Fibroblast of lung (primary cell): ENCODE results near the gene DYNC2I2. TPM values are rescaled to one million over a fixed set of nuclear protein-coding genes. Genes with fewer than 3 reads are reported as not detected.

Experiments
- DNase-seq, 2 donors: peaks; one replicate each; pipeline versions ENCODE4 v3.0.0 to v3.0.0-alpha.2; 2010; ENCODE audit warnings: low read depth in 2 of 2
- H2AFZ ChIP-seq: 2 replicates; pipeline ENCODE4 v1.5.1; 2012; ENCODE audit warnings: low read length, control low read depth, inconsistent platforms
- H3K27ac ChIP-seq: 2 replicates; pipeline ENCODE4 v1.5.1; 2011; ENCODE audit warnings: low read length, control low read depth; ENCODE audit not compliant: insufficient read depth
- H3K27me3 ChIP-seq: 2 replicates; pipeline ENCODE4 v1.5.1; 2011; ENCODE audit warnings: mild to moderate bottlenecking, low read length; ENCODE audit not compliant: control insufficient read depth, insufficient read depth
- H3K36me3 ChIP-seq: 2 replicates; pipeline ENCODE4 v1.5.1; 2011; ENCODE audit warnings: low read length; ENCODE audit not compliant: control insufficient read depth, insufficient read depth
- H3K4me1 ChIP-seq: 2 replicates; pipeline ENCODE4 v1.5.1; 2011; ENCODE audit warnings: low read length; ENCODE audit not compliant: control insufficient read depth, insufficient read depth; ENCODE audit errors: extremely low read depth
- H3K4me2 ChIP-seq: 2 replicates; pipeline ENCODE4 v1.5.1; 2011; ENCODE audit warnings: low read length, control low read depth; ENCODE audit not compliant: insufficient read depth; ENCODE audit errors: extremely low read depth
- H3K4me3 ChIP-seq, 4 experiments: fragments of 200-600 bp in 1 of 4; sonication (generic) in 1 of 4; replicated peaks in 1 of 4; 2 replicates each; pipeline ENCODE4 v1.5.1; 2011 to 2016; ENCODE audit warnings: low read length in 4 of 4, low read depth in 3 of 4, mild to moderate bottlenecking in 3 of 4, control low read depth in 2 of 4, inconsistent platforms in 1 of 4, mixed read lengths in 1 of 4; ENCODE audit not compliant: insufficient read depth in 1 of 4; ENCODE audit errors: control extremely low read depth in 1 of 4
- H3K79me2 ChIP-seq: 2 replicates; pipeline ENCODE4 v1.5.1; 2012; ENCODE audit warnings: mild to moderate bottlenecking, low read length, inconsistent platforms; ENCODE audit not compliant: control insufficient read depth, insufficient read depth
- H3K9ac ChIP-seq: 2 replicates; pipeline ENCODE4 v1.5.1; 2011; ENCODE audit warnings: mild to moderate bottlenecking, low read length, control low read depth; ENCODE audit not compliant: insufficient read depth
- H3K9me3 ChIP-seq: 2 replicates; pipeline ENCODE4 v1.5.1; 2012; ENCODE audit warnings: low read depth, low read length; ENCODE audit not compliant: control insufficient read depth, insufficient read depth
- H4K20me1 ChIP-seq: 2 replicates; pipeline ENCODE4 v1.5.1; 2011; ENCODE audit warnings: low read length; ENCODE audit not compliant: control insufficient read depth, insufficient read depth; ENCODE audit errors: extremely low read depth
- EZH2 ChIP-seq: IDR thresholded peaks from 2 replicates; pipeline ENCODE4 v1.5.1; 2012; ENCODE audit warnings: low read length, control low read depth, mild to moderate bottlenecking; ENCODE audit errors: missing control alignments
- polyA plus RNA-seq, 2 donors: library from polyadenylated mRNA; depleted of rRNA in 1 of 2; stranded (reverse) in 1 of 2; unstranded in 1 of 2; fragments of >200 nt; gene quantifications; 2 replicates each; pipeline ENCODE4 v1.2.1, GENCODE V29; 2011 to 2012; ENCODE audit warnings: missing spikeins in 1 of 2
- total RNA-seq: library from RNA; depleted of rRNA; stranded (reverse); fragments of >200 nt; gene quantifications from 2 replicates; pipeline ENCODE4 v1.2.1, GENCODE V29; 2014
- TF ChIP-seq, protein P1 (sequence below), 2 donors: IDR thresholded peaks in 1 of 2; conservative IDR thresholded peaks in 1 of 2; 1 replicate in 1 of 2; 2 replicates in 1 of 2; pipeline ENCODE4 v1.5.1; 2011 to 2012; ENCODE audit warnings: low read length in 2 of 2, control low read depth in 1 of 2, inconsistent platforms in 1 of 2, low read depth in 1 of 2, mild to moderate bottlenecking in 1 of 2

The DYNC2I2 gene
- total and polyA plus RNA-seq, 2 donors (not counting 1 experiment from before 2014, with no cell fraction given), result 13.2 to 41.5 TPM

- Histone ChIP-seq H4K20me1 (no peaks in the 10 kb centered on the region), H3K4me1 (peaks cover 12% of the 10 kb centered on the region), H3K4me2 (peak overlapping the region; percentile 99), H2AFZ (peak overlapping the region; percentile 64), H3K9me3 (no peaks in the 10 kb centered on the region), H3K36me3 (no peaks in the 10 kb centered on the region), H3K9ac (peak overlapping the region; percentile 61), H3K27ac (peak overlapping the region; percentile 78), H3K27me3 (no peaks in the 10 kb centered on the region), H3K79me2 (peaks cover 3% of the 10 kb centered on the region), H3K4me3 (peak overlapping the region; percentile 74 to 85 (median 77))
- TF ChIP-seq EZH2, result no peak
- TF ChIP-seq, protein P1, sequence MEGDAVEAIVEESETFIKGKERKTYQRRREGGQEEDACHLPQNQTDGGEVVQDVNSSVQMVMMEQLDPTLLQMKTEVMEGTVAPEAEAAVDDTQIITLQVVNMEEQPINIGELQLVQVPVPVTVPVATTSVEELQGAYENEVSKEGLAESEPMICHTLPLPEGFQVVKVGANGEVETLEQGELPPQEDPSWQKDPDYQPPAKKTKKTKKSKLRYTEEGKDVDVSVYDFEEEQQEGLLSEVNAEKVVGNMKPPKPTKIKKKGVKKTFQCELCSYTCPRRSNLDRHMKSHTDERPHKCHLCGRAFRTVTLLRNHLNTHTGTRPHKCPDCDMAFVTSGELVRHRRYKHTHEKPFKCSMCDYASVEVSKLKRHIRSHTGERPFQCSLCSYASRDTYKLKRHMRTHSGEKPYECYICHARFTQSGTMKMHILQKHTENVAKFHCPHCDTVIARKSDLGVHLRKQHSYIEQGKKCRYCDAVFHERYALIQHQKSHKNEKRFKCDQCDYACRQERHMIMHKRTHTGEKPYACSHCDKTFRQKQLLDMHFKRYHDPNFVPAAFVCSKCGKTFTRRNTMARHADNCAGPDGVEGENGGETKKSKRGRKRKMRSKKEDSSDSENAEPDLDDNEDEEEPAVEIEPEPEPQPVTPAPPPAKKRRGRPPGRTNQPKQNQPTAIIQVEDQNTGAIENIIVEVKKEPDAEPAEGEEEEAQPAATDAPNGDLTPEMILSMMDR (conservative IDR thresholded peaks at IDR 0.05 in 1 of 2, IDR thresholded peaks at IDR 0.05 in 1 of 2; ENCODE audit: low read depth in 1 of 2, low read length in 2 of 2), result no peak
- peak; percentile 70 to 71 for DNase-seq
Observed at GRCh38 chr9:128684325-128685199, 27.9 kb upstream of the DYNC2I2 start.

DNA sequence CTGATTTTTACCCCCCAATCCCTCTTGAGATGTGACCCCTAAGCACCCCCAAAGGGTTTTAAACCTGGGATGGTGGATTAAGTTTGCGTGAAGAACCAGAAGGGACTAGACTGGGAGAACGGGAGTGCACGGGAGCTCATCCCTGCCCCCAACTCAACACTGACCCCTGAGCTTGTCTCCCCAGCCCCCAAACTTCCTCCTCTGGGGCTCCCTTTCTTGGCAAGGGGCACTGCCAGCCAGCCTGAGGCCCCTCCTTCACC, 27.3 kb upstream of the DYNC2I2 start:
- no peak for DNase-seq
- TF ChIP-seq EZH2, result no peak
- TF ChIP-seq, protein P1 (conservative IDR thresholded peaks at IDR 0.05 in 1 of 2, IDR thresholded peaks at IDR 0.05 in 1 of 2; ENCODE audit: low read depth in 1 of 2, low read length in 2 of 2), result no peak
- peak overlapping the region; percentile 64 for H2AFZ ChIP-seq
- peak overlapping the region; percentile 99 for H3K4me2 ChIP-seq
- H3K9ac ChIP-seq, result peak overlapping the region; percentile 61
- H3K9me3 ChIP-seq, result no peaks in the 10 kb centered on the region
- H3K4me3 ChIP-seq, result peak overlapping the region; percentile 74 to 85 (median 77)
- H4K20me1 ChIP-seq, result no peaks in the 10 kb centered on the region
- peak overlapping the region; percentile 78 for H3K27ac ChIP-seq
- no peaks in the 10 kb centered on the region for H3K36me3 ChIP-seq
- H3K79me2 ChIP-seq, result peaks cover 3% of the 10 kb centered on the region
- peaks cover 12% of the 10 kb centered on the region for H3K4me1 ChIP-seq
- H3K27me3 ChIP-seq, result no peaks in the 10 kb centered on the region

GRCh38 chr9:128683340-128684064, 26.9 kb upstream of the DYNC2I2 start:
- Histone ChIP-seq H3K9me3 (no peaks in the 10 kb centered on the region), H2AFZ (peak overlapping the region; percentile 64), H4K20me1 (no peaks in the 10 kb centered on the region), H3K4me3 (peak overlapping the region; percentile 74 to 85 (median 77)), H3K36me3 (no peaks in the 10 kb centered on the region), H3K27ac (peak overlapping the region; percentile 78), H3K27me3 (no peaks in the 10 kb centered on the region), H3K9ac (peak overlapping the region; percentile 61), H3K79me2 (peaks cover 3% of the 10 kb centered on the region), H3K4me1 (peaks cover 12% of the 10 kb centered on the region), H3K4me2 (peak overlapping the region; percentile 99)
- DNase-seq, result peak; percentile 49 to 62
- no peak for TF ChIP-seq EZH2
- TF ChIP-seq, protein P1 (conservative IDR thresholded peaks at IDR 0.05 in 1 of 2, IDR thresholded peaks at IDR 0.05 in 1 of 2; ENCODE audit: low read depth in 1 of 2, low read length in 2 of 2), result no peak
